Panc1 (cell line): ENCODE results near the gene KAT6B.

Experiments
- SIN3A ChIP-seq: IDR thresholded peaks from 2 replicates; pipeline ENCODE4 v1.6.1; 2012; ENCODE audit warnings: low read depth, mild to moderate bottlenecking, low read length, moderate library complexity, borderline replicate concordance; ENCODE audit not compliant: insufficient read depth
- TF ChIP-seq, protein P1 (sequence below): fragments of 450-650 bp; IDR thresholded peaks from 2 replicates; pipeline ENCODE4 v1.5.1; 2017; ENCODE audit warnings: mild to moderate bottlenecking

GRCh38 chr10:74797550-74797949 is 28.9 kb upstream of the KAT6B start:
- TF ChIP-seq, protein P1, sequence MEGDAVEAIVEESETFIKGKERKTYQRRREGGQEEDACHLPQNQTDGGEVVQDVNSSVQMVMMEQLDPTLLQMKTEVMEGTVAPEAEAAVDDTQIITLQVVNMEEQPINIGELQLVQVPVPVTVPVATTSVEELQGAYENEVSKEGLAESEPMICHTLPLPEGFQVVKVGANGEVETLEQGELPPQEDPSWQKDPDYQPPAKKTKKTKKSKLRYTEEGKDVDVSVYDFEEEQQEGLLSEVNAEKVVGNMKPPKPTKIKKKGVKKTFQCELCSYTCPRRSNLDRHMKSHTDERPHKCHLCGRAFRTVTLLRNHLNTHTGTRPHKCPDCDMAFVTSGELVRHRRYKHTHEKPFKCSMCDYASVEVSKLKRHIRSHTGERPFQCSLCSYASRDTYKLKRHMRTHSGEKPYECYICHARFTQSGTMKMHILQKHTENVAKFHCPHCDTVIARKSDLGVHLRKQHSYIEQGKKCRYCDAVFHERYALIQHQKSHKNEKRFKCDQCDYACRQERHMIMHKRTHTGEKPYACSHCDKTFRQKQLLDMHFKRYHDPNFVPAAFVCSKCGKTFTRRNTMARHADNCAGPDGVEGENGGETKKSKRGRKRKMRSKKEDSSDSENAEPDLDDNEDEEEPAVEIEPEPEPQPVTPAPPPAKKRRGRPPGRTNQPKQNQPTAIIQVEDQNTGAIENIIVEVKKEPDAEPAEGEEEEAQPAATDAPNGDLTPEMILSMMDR: no peak
- no peak for TF ChIP-seq SIN3A
